WTC11 (cell line): Measurements from ENCODE around the gene LYRM9.

Experiments
- ATF6 ChIP-seq: sonication (generic); formaldehyde crosslinking; IDR thresholded peaks from 2 replicates; pipeline ENCODE4 v1.8.1; 2023; ENCODE audit warnings: mild to moderate bottlenecking, missing genetic modification reagents
- CTCF ChIP-seq: fragments of 200-600 bp; IDR thresholded peaks from 2 replicates; pipeline ENCODE4 v1.8.0; 2022; ENCODE audit warnings: antibody characterized with exemption
- FOXK1 ChIP-seq: sonication (generic); formaldehyde crosslinking; IDR thresholded peaks from 2 replicates; pipeline ENCODE4 v1.8.0; 2022; ENCODE audit warnings: mild to moderate bottlenecking, moderate library complexity, missing genetic modification reagents
- JUN ChIP-seq: sonication (generic); formaldehyde crosslinking; IDR thresholded peaks from 2 replicates; pipeline ENCODE4 v1.8.0; 2023; ENCODE audit warnings: mild to moderate bottlenecking, missing genetic modification reagents
- MAX ChIP-seq: sonication (generic); formaldehyde crosslinking; IDR thresholded peaks from 2 replicates; pipeline ENCODE4 v1.8.0; 2022; ENCODE audit warnings: mild to moderate bottlenecking, missing genetic modification reagents
- TCF7 ChIP-seq: sonication (generic); formaldehyde crosslinking; IDR thresholded peaks from 2 replicates; pipeline ENCODE4 v1.8.0; 2022; ENCODE audit warnings: mild to moderate bottlenecking, low read depth, missing genetic modification reagents, moderate library complexity
- TEAD4 ChIP-seq: sonication (generic); formaldehyde crosslinking; IDR thresholded peaks from 2 replicates; pipeline ENCODE4 v1.8.0; 2022; ENCODE audit warnings: mild to moderate bottlenecking, missing genetic modification reagents
- USF2 ChIP-seq: sonication (generic); formaldehyde crosslinking; IDR thresholded peaks from 2 replicates; pipeline ENCODE4 v1.8.1; 2023; ENCODE audit warnings: mild to moderate bottlenecking, missing genetic modification reagents, moderate library complexity
- ZNF416 ChIP-seq: fragments of 250-450 bp; sonication (Bioruptor Pico); IDR thresholded peaks from 2 replicates; pipeline ENCODE4 v1.9.0; 2021; ENCODE audit warnings: mild to moderate bottlenecking, inconsistent platforms
- ZNF532 ChIP-seq: fragments of 250-450 bp; sonication (Bioruptor Pico); IDR thresholded peaks from 2 replicates; pipeline ENCODE4 v1.9.0; 2021; ENCODE audit warnings: mild to moderate bottlenecking, borderline replicate concordance

GRCh38 chr17:27921077-27921476 is 27.9 kb upstream of the LYRM9 start:
- TF ChIP-seq TEAD4 (CRISPR knock-in tag) = no peak
- TF ChIP-seq MAX (CRISPR knock-in tag) = no peak
- TF ChIP-seq ATF6 (CRISPR knock-in tag) = no peak
- no peak for TF ChIP-seq ZNF532
- no peak for TF ChIP-seq FOXK1
- TF ChIP-seq CTCF = no peak
- TF ChIP-seq TCF7 (CRISPR knock-in tag) = no peak
- no peak for TF ChIP-seq USF2 (CRISPR knock-in tag)
- TF ChIP-seq ZNF416 (CRISPR knock-in tag) = no peak
- TF ChIP-seq JUN (CRISPR knock-in tag) = no peak
